Suprapubic skin (tissue), 4 donors: ENCODE measurements around the gene CPNE4.

Experiments used
- CTCF ChIP-seq, 2 donors: fragments of 200-600 bp in 1 of 2; fragments of 450-650 bp in 1 of 2; sonication (generic) in 1 of 2; IDR thresholded peaks; one replicate each; pipeline ENCODE4 v1.5.1; 2016 to 2019; ENCODE audit warnings: antibody characterized with exemption in 2 of 2, mild to moderate bottlenecking in 1 of 2, moderate library complexity in 1 of 2
- EP300 ChIP-seq: sonication (generic); formaldehyde crosslinking; IDR thresholded peaks from one replicate; pipeline ENCODE4 v1.6.1; 2017; ENCODE audit warnings: antibody characterized with exemption
- POLR2A ChIP-seq, 2 donors: fragments of 450-650 bp; IDR thresholded peaks; one replicate each; pipeline ENCODE4 v1.6.1; 2017; ENCODE audit warnings: antibody characterized with exemption in 2 of 2, mild to moderate bottlenecking in 2 of 2, moderate library complexity in 2 of 2
- POLR2AphosphoS5 ChIP-seq, 3 donors: sonication (generic); formaldehyde crosslinking; IDR thresholded peaks; one replicate each; pipeline ENCODE4 v1.6.1; 2017; ENCODE audit warnings: antibody characterized with exemption in 3 of 3

- no peak for TF ChIP-seq CTCF (IDR thresholded peaks at IDR 0.05)
- TF ChIP-seq POLR2AphosphoS5 (IDR thresholded peaks at IDR 0.05): no peak
- no peak for TF ChIP-seq POLR2A (IDR thresholded peaks at IDR 0.05)
- no peak for TF ChIP-seq EP300
Observed at GRCh38 chr3:131948806-131949205, 86.0 kb downstream of the CPNE4 start.
